H9 (cell line): ENCODE results near the gene PGR. TPM values are rescaled to one million over a fixed set of nuclear protein-coding genes. Genes with fewer than 3 reads are reported as not detected.

Experiments
- DNase-seq: peaks from one replicate; pipeline ENCODE4 v3.0.0-alpha.2; 2017
- H2AFZ ChIP-seq: one replicate; pipeline ENCODE4 v1.6.1; 2013; ENCODE audit warnings: mild to moderate bottlenecking, low read length, control low read depth, moderate library complexity
- H2AK5ac ChIP-seq: 2 replicates; pipeline ENCODE4 v1.6.1; 2013; ENCODE audit warnings: low read length, control low read depth, mixed read lengths; ENCODE audit not compliant: insufficient read length
- H2BK120ac ChIP-seq: one replicate; pipeline ENCODE4 v1.6.1; 2013; ENCODE audit warnings: low read depth, mild to moderate bottlenecking, low read length, control low read depth, inconsistent platforms; ENCODE audit not compliant: poor library complexity, severe bottlenecking
- H2BK12ac ChIP-seq: 2 replicates; pipeline ENCODE4 v1.6.1; 2013; ENCODE audit warnings: low read length, control low read depth, mixed read lengths, low read depth; ENCODE audit not compliant: insufficient read length
- H2BK15ac ChIP-seq: 2 replicates; pipeline ENCODE4 v1.6.1; 2013; ENCODE audit warnings: low read depth, low read length, control low read depth
- H2BK20ac ChIP-seq: one replicate; pipeline ENCODE4 v1.6.1; 2013; ENCODE audit warnings: low read depth, mild to moderate bottlenecking, low read length, control low read depth, inconsistent platforms; ENCODE audit not compliant: poor library complexity, severe bottlenecking
- H2BK5ac ChIP-seq: 2 replicates; pipeline ENCODE4 v1.6.1; 2013; ENCODE audit warnings: low read length, control low read depth, mixed read lengths; ENCODE audit not compliant: insufficient read length
- H3K14ac ChIP-seq: 2 replicates; pipeline ENCODE4 v1.6.1; 2013; ENCODE audit warnings: low read length, control low read depth; ENCODE audit not compliant: insufficient read depth
- H3K18ac ChIP-seq: 2 replicates; pipeline ENCODE4 v1.6.1; 2013; ENCODE audit warnings: low read depth, mild to moderate bottlenecking, mixed read lengths, low read length, control low read depth; ENCODE audit not compliant: insufficient read length
- H3K23ac ChIP-seq: 2 replicates; pipeline ENCODE4 v1.6.1; 2013; ENCODE audit warnings: low read length, control low read depth, mixed read lengths, low read depth; ENCODE audit not compliant: insufficient read length
- H3K23me2 ChIP-seq: 2 replicates; pipeline ENCODE4 v1.6.1; 2013; ENCODE audit warnings: low read depth, mild to moderate bottlenecking, mixed read lengths, low read length, control low read depth; ENCODE audit not compliant: insufficient read length, poor library complexity, severe bottlenecking
- H3K27ac ChIP-seq: 2 replicates; pipeline ENCODE4 v1.5.1; 2013; ENCODE audit warnings: low read length, control low read depth, mixed read lengths, low read depth; ENCODE audit not compliant: insufficient read length
- H3K27me3 ChIP-seq: 2 replicates; pipeline ENCODE4 v1.6.1; 2013; ENCODE audit warnings: low read length, control low read depth, inconsistent platforms; ENCODE audit not compliant: insufficient read depth
- H3K4ac ChIP-seq: 2 replicates; pipeline ENCODE4 v1.6.1; 2013; ENCODE audit warnings: low read depth, mild to moderate bottlenecking, control low read depth, inconsistent platforms, low read length, moderate library complexity
- H3K4me1 ChIP-seq: 2 replicates; pipeline ENCODE4 v1.6.1; 2013; ENCODE audit warnings: low read length, control low read depth, inconsistent platforms; ENCODE audit not compliant: insufficient read depth
- H3K4me2 ChIP-seq: 2 replicates; pipeline ENCODE4 v1.6.1; 2013; ENCODE audit warnings: low read length, control low read depth, mixed read lengths; ENCODE audit not compliant: insufficient read length, insufficient read depth
- H3K56ac ChIP-seq: 2 replicates; pipeline ENCODE4 v1.6.1; 2013; ENCODE audit warnings: low read depth, mild to moderate bottlenecking, mixed read lengths, low read length, control low read depth; ENCODE audit not compliant: insufficient read length
- H3K79me1 ChIP-seq: 2 replicates; pipeline ENCODE4 v1.6.1; 2013; ENCODE audit warnings: low read depth, mild to moderate bottlenecking, moderate library complexity, low read length, control low read depth, inconsistent platforms; ENCODE audit not compliant: insufficient read depth, poor library complexity, severe bottlenecking
- H3K79me2 ChIP-seq: 2 replicates; pipeline ENCODE4 v1.6.1; 2013; ENCODE audit warnings: low read length, control low read depth, inconsistent platforms; ENCODE audit not compliant: insufficient read depth
- H3K9ac ChIP-seq: 2 replicates; pipeline ENCODE4 v1.6.1; 2013; ENCODE audit warnings: low read length, control low read depth, mixed read lengths; ENCODE audit not compliant: insufficient read length; ENCODE audit errors: extremely low read depth
- H3K9me3 ChIP-seq: one replicate; pipeline ENCODE4 v1.6.1; 2013; ENCODE audit warnings: low read depth, low read length, inconsistent platforms; ENCODE audit not compliant: control insufficient read depth
- H3T11ph ChIP-seq: one replicate; pipeline ENCODE4 v1.6.1; 2013; ENCODE audit warnings: mild to moderate bottlenecking, low read length, control low read depth, inconsistent platforms
- H4K20me1 ChIP-seq: one replicate; pipeline ENCODE4 v1.6.1; 2013; ENCODE audit not compliant: control insufficient read depth, insufficient read length, insufficient read depth
- H4K5ac ChIP-seq: 2 replicates; pipeline ENCODE4 v1.6.1; 2013; ENCODE audit warnings: low read depth, mild to moderate bottlenecking, mixed read lengths, low read length, control low read depth; ENCODE audit not compliant: insufficient read length
- H4K8ac ChIP-seq: replicated peaks from 2 replicates; pipeline ENCODE4 v1.6.1; 2013; ENCODE audit warnings: low read length, control low read depth, mixed read lengths, low read depth; ENCODE audit not compliant: insufficient read length
- H4K91ac ChIP-seq: 2 replicates; pipeline ENCODE4 v1.6.1; 2013; ENCODE audit warnings: low read depth, mild to moderate bottlenecking, moderate library complexity, mixed read lengths, low read length, control low read depth; ENCODE audit not compliant: insufficient read length
- H3K27ac Mint-ChIP-seq, 3 experiments: 2 replicates in 2 of 3; 3 replicates in 1 of 3; pipeline ENCODE4 v1.8.0; 2020 to 2021; ENCODE audit warnings: mixed read lengths in 3 of 3, mild to moderate bottlenecking in 1 of 3, moderate library complexity in 1 of 3
- H3K27me3 Mint-ChIP-seq: 2 replicates; pipeline ENCODE4 v1.8.0; 2021; ENCODE audit warnings: low read depth, mild to moderate bottlenecking, moderate library complexity, mixed read lengths
- H3K36me3 Mint-ChIP-seq, 3 experiments: 2 replicates in 2 of 3; 3 replicates in 1 of 3; pipeline ENCODE4 v1.8.0; 2020 to 2021; ENCODE audit warnings: low read depth in 3 of 3, mixed read lengths in 3 of 3; ENCODE audit not compliant: insufficient read depth in 1 of 3
- H3K4me1 Mint-ChIP-seq, 2 experiments: 2 replicates each; pipeline ENCODE4 v1.8.0; 2020; ENCODE audit warnings: mixed read lengths in 2 of 2
- H3K4me3 Mint-ChIP-seq, 2 experiments: 2 replicates in 1 of 2; 3 replicates in 1 of 2; pipeline ENCODE4 v1.8.0; 2020 to 2021; ENCODE audit warnings: mild to moderate bottlenecking in 2 of 2, mixed read lengths in 2 of 2, moderate library complexity in 1 of 2
- H3K9me3 Mint-ChIP-seq, 2 experiments: 2 replicates in 1 of 2; 3 replicates in 1 of 2; pipeline ENCODE4 v1.8.0; 2020; ENCODE audit warnings: mild to moderate bottlenecking in 2 of 2, mixed read lengths in 2 of 2, moderate library complexity in 1 of 2
- CTCF ChIP-seq: fragments of 200-600 bp; sonication (generic); conservative IDR thresholded peaks from 3 replicates; pipeline ENCODE4 v1.8.0; 2021; ENCODE audit warnings: antibody characterized with exemption, mild to moderate bottlenecking
- WGBS: extraction: QIAGEN DNeasy Blood & Tissue Kit; methylation state at CpG from one replicate; pipeline ENCODE4 v1.1.7; 2013; ENCODE audit warnings: missing lambda C conversion rate, low lambda C conversion rate, mixed read lengths; ENCODE audit not compliant: insufficient read length; ENCODE audit errors: extremely low coverage; 5-methylcytosine and 5-hydroxymethylcytosine counted together
- total RNA-seq: library from RNA; stranded (reverse); gene quantifications from 2 replicates; pipeline ENCODE4 v1.2.1, GENCODE V29; 2021

PGR gene
- total RNA-seq, 1 experiment from 2014 or later, result 0.02 TPM

- H3K23ac ChIP-seq, result no peak overlapping the region
- H3K18ac ChIP-seq, result no peak overlapping the region
- H2BK20ac ChIP-seq, result no peak overlapping the region
- no peak overlapping the region for H2BK120ac ChIP-seq
- H3T11ph ChIP-seq, result no peak overlapping the region
- no peak overlapping the region for H4K5ac ChIP-seq
- DNase-seq, result no peak
- H2AK5ac ChIP-seq, result no peak overlapping the region
- H3K4ac ChIP-seq, result no peak overlapping the region
- Mint-ChIP-seq H3K27me3 (no peaks in the 10 kb centered on the region; the same call in 1 of the 2 replicates), H3K9me3 (no peaks in the 10 kb centered on the region), H3K4me1 (no peaks in the 10 kb centered on the region), H3K4me3 (no peak overlapping the region), H3K27ac (no peak overlapping the region), H3K36me3 (no peaks in the 10 kb centered on the region)
- H3K27me3 ChIP-seq, result no peaks in the 10 kb centered on the region
- H4K20me1 ChIP-seq, result no peaks in the 10 kb centered on the region
- no peak overlapping the region for H4K8ac ChIP-seq
- no peak overlapping the region for H3K27ac ChIP-seq
- H2BK15ac ChIP-seq, result no peak overlapping the region
- H3K23me2 ChIP-seq, result no peaks in the 10 kb centered on the region
- H3K4me1 ChIP-seq, result no peaks in the 10 kb centered on the region
- no peak overlapping the region for H2BK5ac ChIP-seq
- TF ChIP-seq CTCF, result no peak
- no peak overlapping the region for H4K91ac ChIP-seq
- no peak overlapping the region for H2BK12ac ChIP-seq
- H3K14ac ChIP-seq, result no peak overlapping the region
- no peaks in the 10 kb centered on the region for H3K79me2 ChIP-seq
- H3K4me2 ChIP-seq, result no peak overlapping the region
- H3K9me3 ChIP-seq, result no peaks in the 10 kb centered on the region
- H3K56ac ChIP-seq, result no peak overlapping the region
- no CpG with 5 or more reads among the region's 2 CpGs for WGBS
- H3K9ac ChIP-seq, result no peak overlapping the region
- no peak overlapping the region for H2AFZ ChIP-seq
- H3K79me1 ChIP-seq, result no peaks in the 10 kb centered on the region
These were observed 68.0 kb downstream of the PGR start for GRCh38 chr11:101061606-101062005.
